H9 (cell line): ENCODE data around the gene POP4. TPM values are rescaled to one million over a fixed set of nuclear protein-coding genes. Genes with fewer than 3 reads are reported as not detected.
A peak's percentile ranks its signal among the peaks of the same experiment; 100 is the strongest.

ENCODE experiments used
- DNase-seq: peaks from one replicate; pipeline ENCODE4 v3.0.0-alpha.2; 2017
- H2AFZ ChIP-seq: one replicate; pipeline ENCODE4 v1.6.1; 2013; ENCODE audit warnings: mild to moderate bottlenecking, low read length, control low read depth, moderate library complexity
- H2AK5ac ChIP-seq: 2 replicates; pipeline ENCODE4 v1.6.1; 2013; ENCODE audit warnings: low read length, control low read depth, mixed read lengths; ENCODE audit not compliant: insufficient read length
- H2BK120ac ChIP-seq: one replicate; pipeline ENCODE4 v1.6.1; 2013; ENCODE audit warnings: low read depth, mild to moderate bottlenecking, low read length, control low read depth, inconsistent platforms; ENCODE audit not compliant: poor library complexity, severe bottlenecking
- H2BK12ac ChIP-seq: 2 replicates; pipeline ENCODE4 v1.6.1; 2013; ENCODE audit warnings: low read length, control low read depth, mixed read lengths, low read depth; ENCODE audit not compliant: insufficient read length
- H2BK15ac ChIP-seq: 2 replicates; pipeline ENCODE4 v1.6.1; 2013; ENCODE audit warnings: low read depth, low read length, control low read depth
- H2BK20ac ChIP-seq: one replicate; pipeline ENCODE4 v1.6.1; 2013; ENCODE audit warnings: low read depth, mild to moderate bottlenecking, low read length, control low read depth, inconsistent platforms; ENCODE audit not compliant: poor library complexity, severe bottlenecking
- H2BK5ac ChIP-seq: 2 replicates; pipeline ENCODE4 v1.6.1; 2013; ENCODE audit warnings: low read length, control low read depth, mixed read lengths; ENCODE audit not compliant: insufficient read length
- H3K14ac ChIP-seq: 2 replicates; pipeline ENCODE4 v1.6.1; 2013; ENCODE audit warnings: low read length, control low read depth; ENCODE audit not compliant: insufficient read depth
- H3K18ac ChIP-seq: 2 replicates; pipeline ENCODE4 v1.6.1; 2013; ENCODE audit warnings: low read depth, mild to moderate bottlenecking, mixed read lengths, low read length, control low read depth; ENCODE audit not compliant: insufficient read length
- H3K23ac ChIP-seq: 2 replicates; pipeline ENCODE4 v1.6.1; 2013; ENCODE audit warnings: low read length, control low read depth, mixed read lengths, low read depth; ENCODE audit not compliant: insufficient read length
- H3K23me2 ChIP-seq: 2 replicates; pipeline ENCODE4 v1.6.1; 2013; ENCODE audit warnings: low read depth, mild to moderate bottlenecking, mixed read lengths, low read length, control low read depth; ENCODE audit not compliant: insufficient read length, poor library complexity, severe bottlenecking
- H3K27ac ChIP-seq: 2 replicates; pipeline ENCODE4 v1.5.1; 2013; ENCODE audit warnings: low read length, control low read depth, mixed read lengths, low read depth; ENCODE audit not compliant: insufficient read length
- H3K27me3 ChIP-seq: 2 replicates; pipeline ENCODE4 v1.6.1; 2013; ENCODE audit warnings: low read length, control low read depth, inconsistent platforms; ENCODE audit not compliant: insufficient read depth
- H3K4ac ChIP-seq: 2 replicates; pipeline ENCODE4 v1.6.1; 2013; ENCODE audit warnings: low read depth, mild to moderate bottlenecking, control low read depth, inconsistent platforms, low read length, moderate library complexity
- H3K4me1 ChIP-seq: 2 replicates; pipeline ENCODE4 v1.6.1; 2013; ENCODE audit warnings: low read length, control low read depth, inconsistent platforms; ENCODE audit not compliant: insufficient read depth
- H3K4me2 ChIP-seq: 2 replicates; pipeline ENCODE4 v1.6.1; 2013; ENCODE audit warnings: low read length, control low read depth, mixed read lengths; ENCODE audit not compliant: insufficient read length, insufficient read depth
- H3K56ac ChIP-seq: 2 replicates; pipeline ENCODE4 v1.6.1; 2013; ENCODE audit warnings: low read depth, mild to moderate bottlenecking, mixed read lengths, low read length, control low read depth; ENCODE audit not compliant: insufficient read length
- H3K79me1 ChIP-seq: 2 replicates; pipeline ENCODE4 v1.6.1; 2013; ENCODE audit warnings: low read depth, mild to moderate bottlenecking, moderate library complexity, low read length, control low read depth, inconsistent platforms; ENCODE audit not compliant: insufficient read depth, poor library complexity, severe bottlenecking
- H3K79me2 ChIP-seq: 2 replicates; pipeline ENCODE4 v1.6.1; 2013; ENCODE audit warnings: low read length, control low read depth, inconsistent platforms; ENCODE audit not compliant: insufficient read depth
- H3K9ac ChIP-seq: 2 replicates; pipeline ENCODE4 v1.6.1; 2013; ENCODE audit warnings: low read length, control low read depth, mixed read lengths; ENCODE audit not compliant: insufficient read length; ENCODE audit errors: extremely low read depth
- H3K9me3 ChIP-seq: one replicate; pipeline ENCODE4 v1.6.1; 2013; ENCODE audit warnings: low read depth, low read length, inconsistent platforms; ENCODE audit not compliant: control insufficient read depth
- H3T11ph ChIP-seq: one replicate; pipeline ENCODE4 v1.6.1; 2013; ENCODE audit warnings: mild to moderate bottlenecking, low read length, control low read depth, inconsistent platforms
- H4K20me1 ChIP-seq: one replicate; pipeline ENCODE4 v1.6.1; 2013; ENCODE audit not compliant: control insufficient read depth, insufficient read length, insufficient read depth
- H4K5ac ChIP-seq: 2 replicates; pipeline ENCODE4 v1.6.1; 2013; ENCODE audit warnings: low read depth, mild to moderate bottlenecking, mixed read lengths, low read length, control low read depth; ENCODE audit not compliant: insufficient read length
- H4K8ac ChIP-seq: replicated peaks from 2 replicates; pipeline ENCODE4 v1.6.1; 2013; ENCODE audit warnings: low read length, control low read depth, mixed read lengths, low read depth; ENCODE audit not compliant: insufficient read length
- H4K91ac ChIP-seq: 2 replicates; pipeline ENCODE4 v1.6.1; 2013; ENCODE audit warnings: low read depth, mild to moderate bottlenecking, moderate library complexity, mixed read lengths, low read length, control low read depth; ENCODE audit not compliant: insufficient read length
- H3K27ac Mint-ChIP-seq, 3 experiments: 2 replicates in 2 of 3; 3 replicates in 1 of 3; pipeline ENCODE4 v1.8.0; 2020 to 2021; ENCODE audit warnings: mixed read lengths in 3 of 3, mild to moderate bottlenecking in 1 of 3, moderate library complexity in 1 of 3
- H3K27me3 Mint-ChIP-seq: 2 replicates; pipeline ENCODE4 v1.8.0; 2021; ENCODE audit warnings: low read depth, mild to moderate bottlenecking, moderate library complexity, mixed read lengths
- H3K36me3 Mint-ChIP-seq, 3 experiments: 2 replicates in 2 of 3; 3 replicates in 1 of 3; pipeline ENCODE4 v1.8.0; 2020 to 2021; ENCODE audit warnings: low read depth in 3 of 3, mixed read lengths in 3 of 3; ENCODE audit not compliant: insufficient read depth in 1 of 3
- H3K4me1 Mint-ChIP-seq, 2 experiments: 2 replicates each; pipeline ENCODE4 v1.8.0; 2020; ENCODE audit warnings: mixed read lengths in 2 of 2
- H3K4me3 Mint-ChIP-seq, 2 experiments: 2 replicates in 1 of 2; 3 replicates in 1 of 2; pipeline ENCODE4 v1.8.0; 2020 to 2021; ENCODE audit warnings: mild to moderate bottlenecking in 2 of 2, mixed read lengths in 2 of 2, moderate library complexity in 1 of 2
- H3K9me3 Mint-ChIP-seq, 2 experiments: 2 replicates in 1 of 2; 3 replicates in 1 of 2; pipeline ENCODE4 v1.8.0; 2020; ENCODE audit warnings: mild to moderate bottlenecking in 2 of 2, mixed read lengths in 2 of 2, moderate library complexity in 1 of 2
- CTCF ChIP-seq: fragments of 200-600 bp; sonication (generic); conservative IDR thresholded peaks from 3 replicates; pipeline ENCODE4 v1.8.0; 2021; ENCODE audit warnings: antibody characterized with exemption, mild to moderate bottlenecking
- WGBS: extraction: QIAGEN DNeasy Blood & Tissue Kit; methylation state at CpG from one replicate; pipeline ENCODE4 v1.1.7; 2013; ENCODE audit warnings: missing lambda C conversion rate, low lambda C conversion rate, mixed read lengths; ENCODE audit not compliant: insufficient read length; ENCODE audit errors: extremely low coverage; 5-methylcytosine and 5-hydroxymethylcytosine counted together
- total RNA-seq: library from RNA; stranded (reverse); gene quantifications from 2 replicates; pipeline ENCODE4 v1.2.1, GENCODE V29; 2021

Gene POP4
- total RNA-seq, 1 experiment from 2014 or later: 51.4 TPM

GRCh38 chr19:29622166-29623070 lies 16.3 kb downstream of the POP4 start:
- Histone ChIP-seq H3K79me2 (no peaks in the 10 kb centered on the region), H2BK120ac (no peak overlapping the region), H3K79me1 (no peaks in the 10 kb centered on the region), H3K18ac (no peak overlapping the region), H4K8ac (no peak overlapping the region), H4K91ac (no peak overlapping the region), H3K4me1 (no peaks in the 10 kb centered on the region), H2BK15ac (no peak overlapping the region), H3K23me2 (no peaks in the 10 kb centered on the region), H3K27me3 (no peaks in the 10 kb centered on the region), H3K4ac (no peak overlapping the region), H3K14ac (no peak overlapping the region), H3K27ac (no peak overlapping the region), H4K20me1 (no peaks in the 10 kb centered on the region), H3K56ac (no peak overlapping the region), H2AFZ (no peak overlapping the region), H3T11ph (no peak overlapping the region), H2BK12ac (no peak overlapping the region), H2BK20ac (no peak overlapping the region), H2BK5ac (no peak overlapping the region), H3K9me3 (no peaks in the 10 kb centered on the region), H4K5ac (no peak overlapping the region), H3K23ac (no peak overlapping the region), H2AK5ac (no peak overlapping the region), H3K9ac (no peak overlapping the region), H3K4me2 (no peak overlapping the region)
- Mint-ChIP-seq H3K4me3 (no peak overlapping the region), H3K36me3 (peaks cover 0 to under 1% (median 0%) of the 10 kb centered on the region in 3 experiments; a peak in 2 of 7 replicates), H3K27me3 (no peaks in the 10 kb centered on the region; the same call in 1 of the 2 replicates), H3K4me1 (peaks cover 13 to 17% of the 10 kb centered on the region in 2 experiments), H3K27ac (0 out of 7 replicates have a peak overlapping the region, but pooled peaks of 1 of the 3 experiments have one; percentile 40), H3K9me3 (no peaks in the 10 kb centered on the region)
- TF ChIP-seq CTCF: no peak
- peak; percentile 62 for DNase-seq
- no CpG with 5 or more reads among the region's 23 CpGs for WGBS
